Lower lobe of right lung (tissue), 2 donors: ENCODE measurements around the gene SLC27A5. TPM values are rescaled to one million over a fixed set of nuclear protein-coding genes. Genes with fewer than 3 reads are reported as not detected.
A peak's percentile ranks its signal among the peaks of the same experiment; 100 is the strongest.

Experiments used
- ATAC-seq, 2 donors: fragments of 200-7000 bp; cut with Tn5 transposase; one replicate each; pipeline ENCODE4 v1.9.1; 2020 to 2022; ENCODE audit warnings: mild to moderate bottlenecking in 2 of 2, moderate library complexity in 2 of 2
- DNase-seq: peaks from one replicate; pipeline ENCODE4 v3.0.0-alpha.2; 2020
- H3K27ac ChIP-seq: fragments of 200-600 bp; one replicate; pipeline ENCODE4 v1.8.0; 2022
- H3K27me3 ChIP-seq: fragments of 200-600 bp; one replicate; pipeline ENCODE4 v1.8.0; 2022; ENCODE audit warnings: low read depth
- H3K36me3 ChIP-seq: fragments of 200-600 bp; one replicate; pipeline ENCODE4 v1.8.0; 2022; ENCODE audit warnings: mild to moderate bottlenecking
- H3K4me1 ChIP-seq: fragments of 200-600 bp; one replicate; pipeline ENCODE4 v1.8.0; 2022
- H3K4me3 ChIP-seq: fragments of 200-600 bp; one replicate; pipeline ENCODE4 v1.8.0; 2022; ENCODE audit warnings: mild to moderate bottlenecking
- H3K9me3 ChIP-seq: fragments of 200-600 bp; one replicate; pipeline ENCODE4 v1.8.0; 2022
- CTCF ChIP-seq: fragments of 200-600 bp; IDR thresholded peaks from one replicate; pipeline ENCODE4 v1.8.0; 2022; ENCODE audit warnings: antibody characterized with exemption, mild to moderate bottlenecking
- intact Hi-C: fragments of 100-400 bp; cut with DNase I; formaldehyde crosslinking; loops from one replicate; pipeline ENCODE4 v1.11.0; 2022
- total RNA-seq: library from RNA; stranded (reverse); fragmentation: NEBNext Ultra II Directional; extraction: Animal tissue kit (Norgen Biotek cat#: 25700); gene quantifications from one replicate; pipeline ENCODE4 v1.2.1, GENCODE V29; 2021
- donor health status: DM: no; HTN: yes; CAD: no; lungs with severe emphysema.

The SLC27A5 gene
- total RNA-seq, 1 donor from 2014 or later: 6.6 TPM

- no peak for TF ChIP-seq CTCF
- no peaks in the 10 kb centered on the region for H3K9me3 ChIP-seq
- no peak for ATAC-seq
- no peak overlapping the region for H3K4me3 ChIP-seq
- peaks cover 15% of the 10 kb centered on the region for H3K4me1 ChIP-seq
- intact Hi-C loops: no loop called here
- H3K36me3 ChIP-seq: peaks cover 40% of the 10 kb centered on the region
- no peak overlapping the region for H3K27ac ChIP-seq
- no peaks in the 10 kb centered on the region for H3K27me3 ChIP-seq
- DNase-seq: no peak
Observed at GRCh38 chr19:58468216-58468839, 43.5 kb downstream of the SLC27A5 start.

GRCh38 chr19:58466760-58467589 is 44.8 kb downstream of the SLC27A5 start, which contains the start of gene ZNF324:
Gene ZNF324 (plus strand): TSS chr19:58467080. CDS start chr19:58469186, 2,106 bp downstream.
- DNase-seq (peak; percentile 99), ATAC-seq (peak; percentile 98 to 99)
- H3K27ac ChIP-seq: peak within 1 kb of the TSS; percentile 88
- peak within 1 kb of the TSS; percentile 98 for H3K4me3 ChIP-seq
- H3K27me3 ChIP-seq: no peaks in the 10 kb centered on the region
- peaks cover 29% of the 10 kb centered on the region for H3K36me3 ChIP-seq
- TF ChIP-seq CTCF: peak; percentile 7
- peaks cover 15% of the 10 kb centered on the region for H3K4me1 ChIP-seq
- H3K9me3 ChIP-seq: no peaks in the 10 kb centered on the region
- intact Hi-C loops: no loop called here

GRCh38 chr19:58466089-58466759 is 45.6 kb downstream of the SLC27A5 start:
- H3K9me3 ChIP-seq: no peaks in the 10 kb centered on the region
- H3K27me3 ChIP-seq: no peaks in the 10 kb centered on the region
- H3K27ac ChIP-seq: peak overlapping the region; percentile 88
- intact Hi-C loops: no loop called here
- H3K36me3 ChIP-seq: peaks cover 23% of the 10 kb centered on the region
- no peak for TF ChIP-seq CTCF
- ATAC-seq (peak in 1 of 2 donors; percentile 53), DNase-seq (no peak)
- peak overlapping the region; percentile 98 for H3K4me3 ChIP-seq
- peaks cover 15% of the 10 kb centered on the region for H3K4me1 ChIP-seq

- no peak for ATAC-seq
- intact Hi-C loops: no loop called here
- Histone ChIP-seq H3K36me3 (peaks cover 15% of the 10 kb centered on the region), H3K9me3 (no peaks in the 10 kb centered on the region), H3K27me3 (no peaks in the 10 kb centered on the region), H3K4me3 (no peak overlapping the region), H3K4me1 (no peaks in the 10 kb centered on the region), H3K27ac (no peak overlapping the region)
- DNase-seq: no peak
- no peak for TF ChIP-seq CTCF
Observed at GRCh38 chr19:58460039-58460438, 51.8 kb downstream of the SLC27A5 start.

- no peak overlapping the region for H3K27ac ChIP-seq
- no peak overlapping the region for H3K4me3 ChIP-seq
- TF ChIP-seq CTCF: no peak
- H3K27me3 ChIP-seq: no peaks in the 10 kb centered on the region
- peaks cover under 1% of the 10 kb centered on the region for H3K4me1 ChIP-seq
- ATAC-seq: no peak
- intact Hi-C loops: no loop called here
- no peaks in the 10 kb centered on the region for H3K9me3 ChIP-seq
- H3K36me3 ChIP-seq: peaks cover 15% of the 10 kb centered on the region
- no peak for DNase-seq
Observed at GRCh38 chr19:58456111-58456510, 55.7 kb downstream of the SLC27A5 start.
